OCI-LY3 (cell line): ENCODE data around the gene ZYG11B.

ENCODE experiments used
- EZH2phosphoT487 ChIP-seq: fragments of 200-600 bp; shearing (Covaris generic); IDR thresholded peaks from 2 replicates; pipeline ENCODE4 v1.6.1; 2018; ENCODE audit warnings: antibody characterized with exemption, mixed run types, low read depth
- TF ChIP-seq, protein P1 (sequence below): fragments of 200-600, 300-600 bp; sonication (generic); IDR thresholded peaks from 2 replicates; pipeline ENCODE4 v1.5.1; 2014; ENCODE audit warnings: antibody characterized with exemption, low read length, low read depth

DNA sequence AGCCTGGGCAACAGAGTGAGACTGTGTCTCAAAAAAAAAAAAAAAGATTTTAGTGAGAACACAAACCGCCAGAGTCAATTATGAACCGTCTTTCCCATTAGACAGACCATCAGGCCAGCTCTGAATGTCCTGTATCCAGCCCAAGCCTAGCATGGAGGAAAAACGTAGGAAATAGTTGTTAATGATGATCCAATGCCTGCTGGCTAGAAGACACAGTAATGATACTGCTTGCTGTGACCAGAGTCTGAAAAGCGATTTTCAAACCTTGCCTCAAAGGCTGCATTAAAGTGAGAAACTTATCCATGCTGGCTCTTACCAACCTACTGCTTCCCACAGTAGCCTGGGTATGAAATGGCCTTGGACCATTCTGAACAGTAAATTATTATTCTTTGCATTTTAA is 45.1 kb upstream of the ZYG11B start:
- TF ChIP-seq, protein P1, sequence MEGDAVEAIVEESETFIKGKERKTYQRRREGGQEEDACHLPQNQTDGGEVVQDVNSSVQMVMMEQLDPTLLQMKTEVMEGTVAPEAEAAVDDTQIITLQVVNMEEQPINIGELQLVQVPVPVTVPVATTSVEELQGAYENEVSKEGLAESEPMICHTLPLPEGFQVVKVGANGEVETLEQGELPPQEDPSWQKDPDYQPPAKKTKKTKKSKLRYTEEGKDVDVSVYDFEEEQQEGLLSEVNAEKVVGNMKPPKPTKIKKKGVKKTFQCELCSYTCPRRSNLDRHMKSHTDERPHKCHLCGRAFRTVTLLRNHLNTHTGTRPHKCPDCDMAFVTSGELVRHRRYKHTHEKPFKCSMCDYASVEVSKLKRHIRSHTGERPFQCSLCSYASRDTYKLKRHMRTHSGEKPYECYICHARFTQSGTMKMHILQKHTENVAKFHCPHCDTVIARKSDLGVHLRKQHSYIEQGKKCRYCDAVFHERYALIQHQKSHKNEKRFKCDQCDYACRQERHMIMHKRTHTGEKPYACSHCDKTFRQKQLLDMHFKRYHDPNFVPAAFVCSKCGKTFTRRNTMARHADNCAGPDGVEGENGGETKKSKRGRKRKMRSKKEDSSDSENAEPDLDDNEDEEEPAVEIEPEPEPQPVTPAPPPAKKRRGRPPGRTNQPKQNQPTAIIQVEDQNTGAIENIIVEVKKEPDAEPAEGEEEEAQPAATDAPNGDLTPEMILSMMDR: no peak
- TF ChIP-seq EZH2phosphoT487: no peak
